Stimulated activated CD4-positive, alpha-beta T cell treated with anti-CD3 and anti-CD28 coated beads, Interleukin-2, amount 100 ng/mL, for 24 hours (primary cell): ENCODE data around the gene RRP1.

Experiments
- DNase-seq, 2 donors: peaks; one replicate each; pipeline ENCODE4 v3.0.0-alpha.2; 2020

RRP1 gene

GRCh38 chr21:43846430-43846829, 57.1 kb downstream of the RRP1 start:
- DNase-seq = no peak

GRCh38 chr21:43847301-43847700, 57.9 kb downstream of the RRP1 start:
- no peak for DNase-seq

- no peak for DNase-seq
Observed at GRCh38 chr21:43848771-43849170, 59.4 kb downstream of the RRP1 start.

GRCh38 chr21:43849532-43850299, 60.3 kb downstream of the RRP1 start:
- no peak for DNase-seq

- DNase-seq = no peak
Observed at GRCh38 chr21:43850728-43851295, 61.4 kb downstream of the RRP1 start.

GRCh38 chr21:43851593-43851992, 62.2 kb downstream of the RRP1 start:
- DNase-seq = no peak

- no peak for DNase-seq
Observed at GRCh38 chr21:43853851-43854772, 64.7 kb downstream of the RRP1 start.
